GM18907 (cell line): ENCODE measurements around the gene PIGX.
A peak's percentile ranks its signal among the peaks of the same experiment; 100 is the strongest.
"Not testable (repeated sequence)": the region's sequence is repeated elsewhere in the genome, so short reads cannot be mapped to it uniquely, and the experiment has no call there.

Experiments used
- ATAC-seq: cut with Tn5 transposase; IDR thresholded peaks from one replicate; pipeline ENCODE4 v1.9.1; 2021; ENCODE audit warnings: mild to moderate bottlenecking, moderate library complexity; ENCODE audit not compliant: unreplicated experiment

PIGX gene

DNA sequence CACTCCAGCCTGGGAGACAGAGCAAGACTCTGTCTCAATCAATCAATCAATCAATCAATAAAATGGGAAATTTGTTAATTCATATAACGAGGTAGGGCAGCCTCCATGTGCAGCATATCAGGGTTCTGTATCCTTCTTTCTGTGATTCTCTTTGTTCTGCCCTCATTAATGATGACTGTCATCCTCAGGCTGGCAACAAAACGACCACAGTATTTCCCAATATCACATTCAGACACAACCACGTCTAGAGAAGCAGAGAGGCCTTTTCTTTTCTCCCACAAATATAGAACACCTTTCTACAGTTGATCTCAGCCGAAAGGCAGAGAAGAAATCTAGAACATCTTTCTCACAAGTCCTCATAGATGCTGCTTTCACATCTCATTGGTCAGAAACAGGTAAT lies 11.4 kb upstream of the PIGX start:
- no peak for ATAC-seq

DNA sequence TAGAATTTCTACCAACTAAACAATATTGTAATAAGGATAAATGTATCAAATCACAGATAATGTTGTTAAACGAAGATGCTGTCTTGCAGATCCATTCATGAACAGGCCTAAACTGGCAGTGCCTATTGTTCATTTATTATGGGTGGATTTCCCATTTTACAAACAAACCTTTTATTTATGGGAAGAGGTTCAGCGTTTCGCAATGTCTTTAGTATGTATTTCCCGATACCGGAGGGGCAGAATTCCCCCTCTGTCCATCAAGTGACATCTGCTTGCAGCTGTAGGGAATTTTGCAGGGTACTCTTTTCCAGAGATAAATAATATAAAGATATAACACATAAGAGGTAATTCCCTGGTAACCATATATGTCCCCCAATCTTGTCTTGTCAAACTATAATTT lies 5.8 kb upstream of the PIGX start:
- ATAC-seq: no peak

DNA sequence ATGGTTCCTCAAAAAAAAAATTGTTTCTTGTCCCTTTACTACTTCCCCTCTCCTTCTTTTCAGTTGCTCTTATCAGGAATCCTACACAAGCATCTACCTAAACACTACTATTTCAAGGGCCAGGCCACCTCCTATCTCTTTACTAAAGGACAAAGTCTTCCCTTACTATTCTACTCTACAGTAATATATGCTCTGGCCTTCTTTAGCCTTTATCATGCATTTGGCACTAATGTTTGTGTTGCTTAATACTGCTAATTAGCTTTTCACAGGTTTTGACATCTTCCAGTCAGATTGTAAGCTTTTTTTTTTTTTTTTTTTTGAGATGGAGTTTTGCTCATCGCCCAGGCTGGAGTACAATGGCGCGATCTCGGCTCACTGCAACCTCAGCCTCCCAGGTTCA lies 5.4 kb upstream of the PIGX start:
- no peak for ATAC-seq

GRCh38 chr3:196707566-196707965 lies 4.6 kb upstream of the PIGX start:
- ATAC-seq: no peak

DNA sequence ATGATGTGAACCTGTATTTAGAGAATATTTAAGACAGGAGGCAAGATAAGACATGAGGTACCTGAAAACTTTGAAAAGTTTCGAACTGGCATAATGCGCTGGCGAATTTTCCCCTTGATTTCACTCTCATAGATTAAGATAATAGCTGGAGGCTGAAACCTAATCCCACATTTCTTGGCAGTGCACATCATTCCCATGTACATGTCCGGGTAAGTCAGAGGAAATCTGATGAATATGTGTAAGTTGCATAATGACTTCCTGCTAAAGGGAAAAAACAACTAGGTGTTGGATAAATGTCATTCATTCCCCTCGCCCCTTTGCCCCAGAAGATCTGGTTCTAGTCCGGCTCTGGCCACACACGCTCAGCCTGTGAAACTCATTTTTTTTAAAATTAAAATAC lies 3.7 kb upstream of the PIGX start:
- no peak for ATAC-seq

GRCh38 chr3:196712514-196713413 lies 587 bp downstream of the PIGX start:
- ATAC-seq: peak; percentile 46

- peak; percentile 51 for ATAC-seq
Measured at GRCh38 chr3:196717162-196717561, 5.0 kb downstream of the PIGX start.

DNA sequence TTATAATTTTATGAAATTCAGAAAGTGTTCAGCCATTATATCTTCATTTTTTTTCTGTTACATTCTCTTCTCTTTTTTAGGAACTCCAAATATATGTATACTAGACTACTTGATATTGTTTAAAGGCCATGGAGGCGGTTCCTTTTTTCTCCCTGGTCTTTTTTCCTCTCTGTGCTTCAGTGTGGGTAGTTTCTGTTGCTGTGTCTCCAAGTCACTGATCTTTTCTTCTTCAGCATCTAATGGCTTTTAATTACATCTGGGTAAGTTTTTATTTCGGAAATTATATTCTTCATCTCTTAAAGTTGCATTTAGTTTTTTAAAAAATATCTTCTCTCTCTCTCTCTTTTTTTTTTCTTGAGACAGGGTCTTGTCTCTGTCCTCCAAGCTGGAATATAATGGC lies 8.9 kb downstream of the PIGX start:
- no peak for ATAC-seq

- ATAC-seq: no peak
Measured at GRCh38 chr3:196726788-196727675, 14.9 kb downstream of the PIGX start.

GRCh38 chr3:196735751-196736150 lies 23.6 kb downstream of the PIGX start:
- no peak for ATAC-seq

DNA sequence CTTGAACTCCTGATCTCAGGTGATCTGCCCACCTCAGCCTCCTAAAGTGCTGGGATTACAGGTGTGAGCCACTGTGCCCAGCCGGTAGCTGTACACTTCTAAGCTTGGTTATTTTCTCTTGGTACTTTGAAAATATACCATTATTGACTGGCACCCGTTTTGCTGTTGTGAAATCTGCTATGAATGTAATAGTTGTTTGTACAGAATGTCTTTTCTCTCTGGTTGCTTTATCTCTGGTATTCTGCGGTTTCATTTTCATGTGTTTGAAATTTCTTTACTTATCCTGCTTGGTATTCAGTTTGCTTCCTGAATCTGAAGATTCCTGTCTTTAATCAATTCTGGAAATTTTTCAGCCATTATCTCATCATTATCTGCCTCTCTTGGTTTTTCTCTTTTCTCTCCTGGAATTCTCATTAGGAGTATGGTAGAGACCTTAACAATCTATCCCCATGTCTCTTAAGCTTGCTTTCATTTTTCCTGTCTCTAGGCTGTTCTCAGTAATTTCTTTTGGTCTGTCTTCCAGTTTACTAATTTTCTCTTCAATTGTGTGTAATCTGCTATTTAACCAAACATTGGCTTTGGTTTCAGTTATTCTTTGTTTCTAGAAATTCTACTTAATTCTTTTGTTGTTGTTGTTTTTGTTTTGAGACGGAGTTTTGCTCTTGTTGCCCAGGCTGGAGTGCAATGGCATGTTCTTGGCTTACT lies 24.6 kb downstream of the PIGX start:
- no peak for ATAC-seq

DNA sequence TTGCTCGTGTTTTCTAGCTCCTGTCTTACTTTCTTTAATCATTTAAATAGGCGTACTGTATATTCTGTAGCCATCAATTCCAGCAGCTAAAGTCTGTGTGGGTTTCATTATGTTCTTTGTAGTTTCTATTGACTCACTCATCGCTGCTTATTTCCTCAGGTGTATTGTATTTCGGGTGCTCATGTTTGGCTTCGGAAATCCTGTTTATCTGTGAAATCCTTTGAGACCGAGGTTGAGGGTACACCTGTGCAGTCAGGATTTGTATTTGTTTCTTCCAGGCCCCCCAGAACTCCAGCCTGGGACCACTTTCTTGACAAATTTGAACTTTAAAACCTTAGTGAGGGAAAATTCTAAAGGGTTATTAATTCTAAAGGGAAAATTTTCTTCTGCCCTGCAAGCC lies 25.5 kb downstream of the PIGX start:
- no peak for ATAC-seq

- peak; percentile 83 for ATAC-seq
Measured at GRCh38 chr3:196739671-196740480, 27.7 kb downstream of the PIGX start, which contains the start of gene PAK2. PAK2 (plus strand) TSS chr3:196739857; CDS start chr3:196782647, 42,790 bp downstream.

DNA sequence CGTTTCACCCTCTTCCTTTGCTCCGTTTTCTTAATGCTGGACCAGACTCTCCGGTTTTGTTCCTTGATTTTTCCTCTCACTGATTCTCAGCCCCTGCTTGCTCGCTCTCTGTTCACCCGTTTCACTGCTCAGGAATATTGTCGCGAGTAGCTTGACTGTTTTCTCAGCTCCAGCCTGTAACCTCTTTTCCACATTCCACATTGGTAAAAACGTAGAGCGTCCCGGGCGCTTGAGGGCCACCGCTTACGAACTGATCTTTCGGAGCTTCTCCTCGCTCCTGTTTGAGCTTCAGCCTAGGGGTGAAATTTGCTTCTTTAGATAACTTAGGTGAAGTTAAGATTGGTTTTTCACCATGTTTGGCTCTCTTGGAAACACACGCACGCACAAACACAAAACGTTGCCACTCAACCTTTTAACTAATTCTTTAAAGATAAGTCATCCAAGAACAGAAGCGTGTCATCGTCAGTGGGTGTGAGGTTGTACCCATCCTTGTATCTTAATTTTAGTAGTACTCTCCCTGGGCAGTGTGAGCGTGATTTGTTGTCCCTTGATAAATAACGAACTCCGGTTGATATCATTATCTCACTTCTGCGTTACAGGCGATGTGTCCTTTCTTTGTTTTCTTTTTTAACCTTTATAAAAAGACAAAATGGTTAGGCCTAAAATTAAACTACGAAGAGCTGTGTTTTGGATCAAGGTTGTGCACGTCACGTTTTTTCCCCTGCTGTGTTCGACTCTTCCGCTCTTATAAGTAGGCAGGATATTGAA lies 28.5 kb downstream of the PIGX start:
- peak; percentile 12 for ATAC-seq

DNA sequence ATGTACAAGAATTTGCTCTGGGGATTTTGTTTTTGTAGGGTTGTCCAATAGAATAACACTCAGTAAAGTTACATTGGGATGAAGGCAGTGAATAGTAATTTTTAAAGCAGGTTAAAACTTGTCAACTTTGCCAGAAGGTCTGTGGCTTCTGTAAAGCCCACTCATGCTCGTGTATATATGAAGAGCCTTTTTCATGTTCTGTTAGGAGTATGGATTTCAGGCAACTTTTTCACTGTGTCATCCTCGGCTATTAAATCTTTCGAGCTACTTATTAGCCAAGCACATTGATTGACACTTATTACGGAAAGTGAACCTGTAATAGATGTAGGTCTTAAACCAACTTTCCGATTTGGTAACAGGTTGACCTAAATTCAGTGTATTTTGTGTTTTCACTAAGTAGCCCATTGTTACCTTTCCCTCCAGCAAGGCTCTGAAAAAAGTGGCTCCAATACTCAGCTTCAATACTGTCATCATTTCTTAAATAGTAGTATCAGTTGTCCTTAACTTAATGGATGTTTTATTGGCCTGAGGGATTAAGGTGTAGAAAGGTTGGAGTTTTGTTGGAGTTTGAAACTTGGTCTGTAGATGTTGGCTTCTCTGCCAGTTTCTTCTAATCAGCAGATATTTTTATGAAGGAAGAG lies 29.2 kb downstream of the PIGX start:
- no peak for ATAC-seq

- not testable (repeated sequence) for ATAC-seq
Measured at GRCh38 chr3:196743569-196743968, 31.4 kb downstream of the PIGX start.

DNA sequence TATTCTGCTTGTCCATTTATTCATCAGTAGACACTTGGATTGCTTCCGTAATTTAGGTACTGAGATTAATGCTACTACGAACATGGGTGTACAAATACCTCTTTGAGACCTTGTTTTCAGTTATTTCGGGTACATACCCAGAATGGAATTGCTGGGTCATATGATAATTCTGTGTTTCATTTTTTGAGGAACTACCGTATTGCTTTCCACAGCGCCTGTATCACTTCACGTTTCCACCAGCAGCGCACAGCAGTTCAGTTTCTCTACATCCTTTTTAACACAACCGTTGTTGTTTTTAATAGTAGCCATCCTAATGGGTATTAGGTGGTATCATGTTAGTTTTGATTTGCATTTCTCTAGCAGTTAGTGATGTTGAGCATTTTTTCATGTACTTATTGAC lies 36.9 kb downstream of the PIGX start:
- ATAC-seq: no peak

DNA sequence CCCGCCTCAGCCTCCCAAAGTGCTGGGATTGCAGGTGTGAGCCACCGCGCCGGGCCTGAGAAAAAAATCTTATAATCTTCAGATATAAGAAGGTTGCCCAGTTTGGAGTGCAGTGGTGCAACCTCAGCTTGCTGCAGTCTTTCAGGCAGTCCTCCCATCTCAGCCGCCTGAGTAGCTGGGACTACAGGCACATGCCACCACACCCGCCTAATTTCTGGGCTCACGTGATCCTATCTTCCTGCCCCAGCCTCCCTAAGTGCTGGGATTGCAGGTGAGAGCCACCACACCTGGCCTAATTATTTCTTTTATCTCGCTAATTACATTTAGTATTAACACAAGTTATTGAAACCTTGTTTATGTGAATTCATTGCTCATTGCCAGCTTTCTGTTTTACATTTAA lies 41.0 kb downstream of the PIGX start:
- ATAC-seq: no peak
